Measurements from ENCODE around the gene PFN3.

The PFN3 gene

GRCh38 chr5:177388521-177389052 lies 11.9 kb downstream of the PFN3 start:
- Histone ChIP-seq H3K4me3 (0 out of 20 replicates have a peak overlapping the region, but pooled peaks of 1 of the 10 experiments have one; percentile 1), H3K27me3 (peaks cover 0 to 10% (median 0%) of the 10 kb centered on the region in 11 experiments; a peak in 1 of 22 replicates), H3K4me2 (peak overlapping the region; percentile 71 to 93 (median 85)), H3K9me3 (replicated peaks in 1 of 11) (no peaks in the 10 kb centered on the region), H3K27ac (peak overlapping the region in 9 of 11 experiments; percentile 17 to 78 (median 60); a peak in 11 of 22 replicates), H3K9ac (peak overlapping the region in 8 of 11 experiments; percentile 4 to 69 (median 41); a peak in 6 of 22 replicates), H4K20me1 (peaks cover 0 to 15% (median 0%) of the 10 kb centered on the region in 11 experiments; a peak in 3 of 22 replicates), H3K36me3 (no peaks in the 10 kb centered on the region), H3K4me1 (peaks cover 54 to 87% (median 80%) of the 10 kb centered on the region in 10 experiments)
- no peak for TF ChIP-seq Cebpa-rat (IDR thresholded peaks at IDR 0.05)

GRCh38 chr5:177387405-177387804 lies 13.1 kb downstream of the PFN3 start:
- no peak overlapping the region for H3K27ac ChIP-seq
- H3K36me3 ChIP-seq, result no peaks in the 10 kb centered on the region
- peaks cover 0 to 15% (median 0%) of the 10 kb centered on the region in 11 experiments; a peak in 3 of 22 replicates for H4K20me1 ChIP-seq
- H3K4me2 ChIP-seq, result peak overlapping the region in 9 of 11 experiments; percentile 38 to 93 (median 72); a peak in 17 of 22 replicates
- peaks cover 0 to 10% (median 0%) of the 10 kb centered on the region in 11 experiments; a peak in 1 of 22 replicates for H3K27me3 ChIP-seq
- H3K9ac ChIP-seq, result no peak overlapping the region
- no peaks in the 10 kb centered on the region for H3K9me3 ChIP-seq (replicated peaks in 1 of 11)
- H3K4me3 ChIP-seq, result no peak overlapping the region
- peaks cover 49 to 85% (median 76%) of the 10 kb centered on the region in 10 experiments for H3K4me1 ChIP-seq
- TF ChIP-seq Cebpa-rat (IDR thresholded peaks at IDR 0.05), result no peak

GRCh38 chr5:177386542-177386941 lies 13.9 kb downstream of the PFN3 start:
- H3K27me3 ChIP-seq, result peaks cover 0 to 10% (median 0%) of the 10 kb centered on the region in 11 experiments; a peak in 1 of 22 replicates
- no peaks in the 10 kb centered on the region for H3K9me3 ChIP-seq (replicated peaks in 1 of 11)
- H3K36me3 ChIP-seq, result no peaks in the 10 kb centered on the region
- no peak overlapping the region for H3K4me3 ChIP-seq
- H3K9ac ChIP-seq, result 0 out of 22 replicates have a peak overlapping the region, but pooled peaks of 1 of the 11 experiments have one; percentile 10
- TF ChIP-seq Cebpa-rat (IDR thresholded peaks at IDR 0.05), result no peak
- peaks cover 0 to 15% (median 0%) of the 10 kb centered on the region in 11 experiments; a peak in 3 of 22 replicates for H4K20me1 ChIP-seq
- H3K27ac ChIP-seq, result no peak overlapping the region
- H3K4me1 ChIP-seq, result peaks cover 50 to 86% (median 80%) of the 10 kb centered on the region in 10 experiments
- peak overlapping the region in 10 of 11 experiments; percentile 48 to 93 (median 71); a peak in 19 of 22 replicates for H3K4me2 ChIP-seq

- H3K36me3 ChIP-seq, result no peaks in the 10 kb centered on the region
- H3K4me1 ChIP-seq, result peaks cover 45 to 84% (median 77%) of the 10 kb centered on the region in 10 experiments
- H3K9ac ChIP-seq, result no peak overlapping the region
- no peaks in the 10 kb centered on the region for H3K9me3 ChIP-seq (replicated peaks in 1 of 11)
- H4K20me1 ChIP-seq, result peaks cover 0 to 15% (median 0%) of the 10 kb centered on the region in 11 experiments; a peak in 3 of 22 replicates
- TF ChIP-seq Cebpa-rat (IDR thresholded peaks at IDR 0.05), result no peak
- peaks cover 0 to 10% (median 0%) of the 10 kb centered on the region in 11 experiments; a peak in 1 of 22 replicates for H3K27me3 ChIP-seq
- no peak overlapping the region for H3K4me3 ChIP-seq
- no peak overlapping the region for H3K27ac ChIP-seq
- H3K4me2 ChIP-seq, result peak overlapping the region; percentile 16 to 93 (median 70); a peak in 21 of 22 replicates
Observed at GRCh38 chr5:177385720-177386119, 14.7 kb downstream of the PFN3 start.

GRCh38 chr5:177384134-177384533 lies 16.3 kb downstream of the PFN3 start, which contains the start of gene SLC34A1:
Gene SLC34A1 (plus strand): TSS chr5:177384434. CDS start chr5:177385742, 1,308 bp downstream.
- TF ChIP-seq Cebpa-rat (IDR thresholded peaks at IDR 0.05), result no peak
- H3K27ac ChIP-seq, result no peak within 1 kb of the TSS

GRCh38 chr5:177383181-177383580 lies 17.3 kb downstream of the PFN3 start:
- no peaks in the 10 kb centered on the region; a peak in 2 of 22 replicates for H4K20me1 ChIP-seq
- peaks cover 28 to 73% (median 65%) of the 10 kb centered on the region in 10 experiments for H3K4me1 ChIP-seq
- no peak overlapping the region for H3K27ac ChIP-seq
- H3K4me3 ChIP-seq, result no peak overlapping the region
- peak overlapping the region in 8 of 11 experiments; percentile 28 to 70 (median 48); a peak in 13 of 22 replicates for H3K4me2 ChIP-seq
- H3K27me3 ChIP-seq, result peaks cover 0 to 10% (median 0%) of the 10 kb centered on the region in 11 experiments; a peak in 1 of 22 replicates
- no peaks in the 10 kb centered on the region for H3K36me3 ChIP-seq
- H3K9ac ChIP-seq, result no peak overlapping the region
- no peak for TF ChIP-seq Cebpa-rat (IDR thresholded peaks at IDR 0.05)
- no peaks in the 10 kb centered on the region for H3K9me3 ChIP-seq (replicated peaks in 1 of 11)

More at GRCh38 chr5:177384134-177384533, 16.3 kb downstream of the PFN3 start, which contains the start of gene SLC34A1:
- peaks cover 35 to 82% (median 74%) of the 10 kb centered on the region in 10 experiments for H3K4me1 ChIP-seq
- H3K36me3 ChIP-seq, result no peaks in the 10 kb centered on the region
- H3K27me3 ChIP-seq, result peaks cover 0 to 10% (median 0%) of the 10 kb centered on the region in 11 experiments; a peak in 1 of 22 replicates
- peak within 1 kb of the TSS in 9 of 11 experiments; percentile 16 to 93 (median 69); a peak in 10 of 22 replicates for H3K4me2 ChIP-seq
- no peak within 1 kb of the TSS; a peak in 1 of 22 replicates for H3K9ac ChIP-seq
- peaks cover 0 to 4% (median 0%) of the 10 kb centered on the region in 11 experiments; a peak in 2 of 22 replicates for H4K20me1 ChIP-seq
- no peak within 1 kb of the TSS for H3K4me3 ChIP-seq
- H3K9me3 ChIP-seq (replicated peaks in 1 of 11), result no peaks in the 10 kb centered on the region

- H3K4me2 ChIP-seq, result peak overlapping the region; percentile 13 to 70 (median 46); a peak in 21 of 22 replicates
Observed at GRCh38 chr5:177382423-177383029, 17.9 kb downstream of the PFN3 start.

GRCh38 chr5:177380805-177381126 lies 19.7 kb downstream of the PFN3 start:
- peaks cover 20 to 55% (median 44%) of the 10 kb centered on the region in 10 experiments for H3K4me1 ChIP-seq
- H3K4me3 ChIP-seq, result no peak overlapping the region
- peaks cover 0 to 5% (median 0%) of the 10 kb centered on the region in 11 experiments; a peak in 1 of 22 replicates for H3K27me3 ChIP-seq
- TF ChIP-seq Cebpa-rat (IDR thresholded peaks at IDR 0.05), result no peak
- no peaks in the 10 kb centered on the region for H3K36me3 ChIP-seq
- H3K9me3 ChIP-seq (replicated peaks in 1 of 11), result no peaks in the 10 kb centered on the region
- H3K4me2 ChIP-seq, result 0 out of 22 replicates have a peak overlapping the region, but pooled peaks of 1 of the 11 experiments have one; percentile 9
- no peak overlapping the region for H3K27ac ChIP-seq
- H4K20me1 ChIP-seq, result no peaks in the 10 kb centered on the region; a peak in 2 of 22 replicates
- H3K9ac ChIP-seq, result no peak overlapping the region

More at GRCh38 chr5:177382423-177383029, 17.9 kb downstream of the PFN3 start:
- Histone ChIP-seq H3K4me3 (no peak overlapping the region), H3K9ac (0 out of 22 replicates have a peak overlapping the region, but pooled peaks of 2 of the 11 experiments have one; percentile 9 to 11), H4K20me1 (no peaks in the 10 kb centered on the region; a peak in 2 of 22 replicates), H3K4me1 (peaks cover 23 to 67% (median 59%) of the 10 kb centered on the region in 10 experiments), H3K36me3 (no peaks in the 10 kb centered on the region), H3K9me3 (replicated peaks in 1 of 11) (no peaks in the 10 kb centered on the region), H3K27ac (no peak overlapping the region), H3K27me3 (peaks cover 0 to 10% (median 0%) of the 10 kb centered on the region in 11 experiments; a peak in 1 of 22 replicates)
- TF ChIP-seq Cebpa-rat (IDR thresholded peaks at IDR 0.05), result no peak
